GM21786 (cell line): ENCODE results near the gene SMARCAD1.
"Not testable (repeated sequence)": the region's sequence is repeated elsewhere in the genome, so short reads cannot be mapped to it uniquely, and the experiment has no call there.

Experiments used
- ATAC-seq: cut with Tn5 transposase; IDR thresholded peaks from one replicate; pipeline ENCODE4 v1.9.1; 2021; ENCODE audit not compliant: unreplicated experiment

Gene SMARCAD1

DNA sequence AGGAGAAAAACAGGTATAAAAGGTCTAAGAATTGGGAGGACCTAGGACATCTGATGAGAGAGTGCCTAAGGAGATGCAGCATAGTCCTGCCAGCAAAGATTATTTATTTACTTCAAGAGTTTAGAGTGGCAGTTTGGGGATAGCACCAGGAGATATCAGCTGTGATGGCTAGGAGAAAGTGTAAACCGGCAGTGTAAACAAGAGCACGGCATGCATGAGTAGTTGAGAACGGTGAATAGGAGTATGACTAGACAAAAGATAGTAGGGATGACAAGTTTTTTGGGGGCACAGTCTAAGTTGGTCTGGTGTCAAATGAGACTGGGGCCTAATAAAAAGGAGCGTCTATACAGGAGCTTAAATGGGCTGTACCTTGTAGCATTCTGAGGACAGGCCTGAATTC, 86.3 kb downstream of the SMARCAD1 start:
- not testable (repeated sequence) for ATAC-seq

DNA sequence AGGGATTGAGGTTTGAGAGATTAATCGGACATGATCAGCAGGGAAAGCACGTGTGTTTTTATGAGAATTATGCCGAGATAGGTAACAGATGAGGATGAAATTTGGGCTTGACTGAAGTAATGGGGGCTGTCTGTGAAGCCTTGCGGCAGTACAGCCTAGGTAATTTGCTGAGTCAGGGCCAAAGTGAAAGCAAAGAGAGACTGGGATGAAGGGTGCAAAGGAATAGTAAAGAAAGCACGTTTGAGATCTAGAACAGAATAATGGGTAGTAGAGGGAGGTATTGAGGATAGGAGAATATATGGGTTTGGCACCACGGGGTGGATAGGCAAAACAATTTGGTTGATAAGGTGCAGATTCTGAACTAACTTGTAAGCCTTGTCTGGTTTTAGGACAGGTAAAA, 87.8 kb downstream of the SMARCAD1 start:
- not testable (repeated sequence) for ATAC-seq

DNA sequence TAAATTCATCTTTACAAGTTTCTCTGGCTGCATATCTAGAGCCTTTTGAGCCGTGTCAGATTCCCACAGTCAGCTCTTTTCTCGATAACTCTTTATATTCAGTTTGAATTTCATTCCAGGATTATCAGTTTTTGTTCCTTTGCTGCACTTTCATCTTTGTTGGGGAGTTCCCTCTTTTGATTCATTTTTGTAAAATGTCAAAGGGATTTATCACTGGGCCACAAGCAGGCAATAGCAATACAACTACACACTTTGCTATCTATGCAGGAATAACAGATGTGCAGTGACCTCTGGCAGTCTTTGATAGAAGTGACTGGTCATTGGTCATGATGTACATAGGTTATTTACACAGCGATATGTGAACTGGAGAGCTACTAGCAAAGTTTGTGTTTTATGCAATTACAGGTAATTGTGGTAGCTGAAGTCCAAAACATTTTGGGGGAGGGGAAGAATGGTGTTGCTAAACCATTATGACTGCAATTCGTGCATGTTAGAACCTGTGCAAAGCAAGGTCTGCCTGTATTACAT, 91.1 kb downstream of the SMARCAD1 start:
- no peak for ATAC-seq

DNA sequence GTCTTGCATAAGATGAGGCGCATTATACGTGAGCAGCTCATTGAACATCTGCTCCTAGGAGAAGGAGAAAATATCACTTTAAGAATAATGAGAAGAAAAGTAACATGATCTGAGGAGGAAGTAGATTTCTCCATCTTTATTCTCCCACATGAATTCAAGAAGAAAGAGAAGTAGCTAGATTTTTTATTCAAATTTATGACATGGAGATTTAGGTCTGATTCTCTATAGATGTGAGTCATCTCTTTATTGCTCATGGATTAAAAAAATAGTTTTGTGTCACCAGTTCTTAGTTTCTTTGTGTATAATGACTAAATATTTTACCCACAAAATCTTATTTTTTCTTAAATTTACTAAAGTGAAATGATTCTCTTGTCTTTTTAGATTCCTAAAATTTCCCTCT, 94.5 kb downstream of the SMARCAD1 start:
- no peak for ATAC-seq

DNA sequence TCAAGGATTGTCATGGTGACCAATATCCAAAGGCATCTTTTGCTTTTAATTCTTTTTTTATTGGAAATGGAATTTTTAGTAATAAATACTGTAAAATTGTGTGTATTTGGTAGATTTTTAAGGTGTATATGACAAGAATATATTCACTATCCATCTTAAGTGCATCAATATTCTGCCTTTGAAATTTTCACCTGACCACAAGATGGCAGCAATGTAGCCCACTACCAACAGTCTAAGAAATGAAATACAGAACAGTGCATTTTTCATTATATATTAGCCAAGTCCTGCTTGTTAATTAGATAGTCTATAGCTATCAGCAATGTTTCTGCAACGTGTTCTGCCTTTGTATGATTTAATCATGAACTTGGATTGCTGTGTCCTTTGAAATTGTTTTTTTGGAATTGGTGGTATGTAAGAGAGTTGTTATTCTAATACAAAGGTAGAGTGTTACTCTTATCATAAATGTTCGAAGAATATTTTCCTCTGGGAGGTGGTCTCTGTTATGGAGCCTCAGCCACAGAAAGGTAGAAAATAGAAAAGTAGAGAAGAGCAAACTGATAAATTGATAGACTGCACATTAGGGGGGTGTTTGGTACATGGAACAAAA, 96.8 kb downstream of the SMARCAD1 start:
- ATAC-seq = no peak

DNA sequence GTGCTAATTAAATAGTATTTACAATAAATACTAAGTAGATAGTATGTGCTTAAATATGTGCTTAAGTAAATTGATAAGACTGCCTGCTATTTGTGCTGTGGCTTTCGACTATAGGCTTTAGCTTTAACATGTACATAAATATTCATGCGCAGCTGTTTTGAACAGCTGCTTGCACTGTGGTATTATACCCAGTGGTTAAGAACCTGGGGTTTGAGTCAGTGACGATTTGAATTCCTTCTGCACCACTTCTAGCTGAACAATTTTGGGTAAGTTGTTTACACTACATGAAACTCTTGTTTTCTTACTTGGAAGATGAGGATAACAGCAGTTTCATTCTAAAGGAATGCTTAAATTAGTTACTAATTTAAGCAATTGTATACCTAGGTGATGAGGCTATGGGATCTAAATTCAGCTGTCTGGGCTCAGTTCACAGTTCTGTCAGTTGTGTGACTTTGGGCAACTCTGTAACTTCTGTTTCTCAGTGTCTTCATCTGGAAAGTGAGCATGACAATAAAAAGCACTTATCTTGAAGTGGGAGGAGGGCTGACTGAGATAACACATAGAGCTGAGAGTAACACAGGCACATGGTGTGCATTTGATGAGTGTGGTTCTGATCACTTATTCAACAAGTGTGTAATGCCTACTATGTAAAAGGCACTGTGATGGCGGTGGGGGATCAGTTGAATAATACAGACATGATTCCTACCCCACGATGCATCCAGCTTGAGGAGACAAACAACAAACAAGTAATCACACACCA, 98.0 kb downstream of the SMARCAD1 start:
- no peak for ATAC-seq

DNA sequence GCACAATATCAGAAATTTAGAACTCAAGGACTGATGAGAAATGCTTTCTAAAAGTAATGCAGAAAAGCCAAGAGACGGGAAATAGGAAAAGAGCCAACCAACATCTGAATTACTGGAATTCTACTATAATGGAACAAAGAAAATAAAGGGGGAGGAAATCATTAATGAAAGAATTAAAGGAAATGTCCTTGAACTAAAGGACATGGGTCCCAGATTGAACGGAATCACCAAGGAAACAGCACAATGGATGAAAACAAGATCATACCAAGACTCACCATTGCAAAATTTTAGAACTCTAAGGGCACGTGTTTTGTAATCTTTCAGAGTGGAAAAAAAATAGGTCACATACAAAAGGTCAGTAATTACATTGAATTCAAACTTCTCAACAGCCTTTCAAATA, 99.0 kb downstream of the SMARCAD1 start:
- no peak for ATAC-seq

DNA sequence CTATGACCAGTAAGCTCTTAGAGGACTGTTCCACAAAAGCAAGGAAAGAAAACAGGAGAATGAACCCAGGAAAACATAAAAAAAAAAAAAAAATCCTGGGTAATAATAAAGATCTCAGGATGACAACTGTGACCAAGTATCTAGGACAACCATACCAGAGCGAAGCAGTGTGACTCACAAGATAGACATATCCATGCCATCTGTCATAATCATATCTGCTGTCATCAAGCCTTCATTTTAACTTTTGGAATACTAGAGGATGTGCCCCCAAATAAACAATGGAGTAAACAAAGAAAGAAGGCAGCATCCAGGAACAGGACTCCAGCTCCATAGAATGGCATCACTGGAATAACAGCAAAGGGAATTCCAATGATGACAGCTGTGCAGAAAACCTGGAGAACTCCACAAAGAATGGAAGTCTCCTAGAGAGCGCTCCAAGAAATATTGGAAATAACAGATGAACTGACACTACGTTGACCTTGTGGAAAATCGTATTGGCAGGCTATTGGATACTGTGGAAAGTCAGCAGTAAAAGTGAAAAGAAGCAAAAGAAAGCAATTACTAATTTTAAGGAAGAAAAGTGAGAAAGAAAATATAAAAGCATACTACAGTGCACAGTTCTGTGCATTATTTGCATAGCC, 99.7 kb downstream of the SMARCAD1 start:
- no peak for ATAC-seq

DNA sequence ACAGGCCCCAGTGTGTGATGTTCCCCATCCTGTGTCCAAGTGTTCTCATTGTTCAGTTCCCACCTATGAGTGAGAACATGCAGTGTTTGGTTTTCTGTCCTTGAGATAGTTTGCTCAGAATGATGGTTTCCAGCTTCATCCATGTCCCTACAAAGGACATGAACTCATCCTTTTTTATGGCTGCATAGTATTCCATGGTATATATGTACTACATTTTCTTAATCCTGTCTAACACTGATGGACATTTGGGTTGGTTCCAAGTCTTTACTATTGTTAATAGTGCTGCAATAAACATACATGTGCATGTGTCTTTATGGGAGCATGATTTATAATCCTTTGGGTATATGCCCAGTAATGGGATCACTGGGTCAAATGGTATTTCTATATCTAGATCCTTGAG, 112.3 kb downstream of the SMARCAD1 start:
- ATAC-seq = not testable (repeated sequence)

DNA sequence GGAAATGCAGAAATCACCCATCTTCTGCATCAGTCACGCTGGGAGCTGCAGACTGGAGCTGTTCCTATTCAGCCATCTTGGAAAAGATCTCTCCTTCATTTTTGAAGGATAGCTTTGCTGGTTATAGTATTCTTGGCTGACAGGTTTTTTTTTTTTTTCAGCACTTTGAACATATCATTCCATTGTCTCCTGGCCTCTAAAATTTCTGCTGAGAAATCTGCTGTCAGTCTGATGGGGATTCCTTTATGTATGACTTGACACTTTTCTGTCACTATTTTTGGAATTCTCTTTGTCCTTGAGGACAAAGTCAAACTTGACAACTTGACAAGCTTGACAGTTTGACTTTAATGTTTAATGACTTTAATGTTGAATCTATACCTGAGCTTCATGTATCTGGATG, 118.2 kb downstream of the SMARCAD1 start:
- no peak for ATAC-seq

DNA sequence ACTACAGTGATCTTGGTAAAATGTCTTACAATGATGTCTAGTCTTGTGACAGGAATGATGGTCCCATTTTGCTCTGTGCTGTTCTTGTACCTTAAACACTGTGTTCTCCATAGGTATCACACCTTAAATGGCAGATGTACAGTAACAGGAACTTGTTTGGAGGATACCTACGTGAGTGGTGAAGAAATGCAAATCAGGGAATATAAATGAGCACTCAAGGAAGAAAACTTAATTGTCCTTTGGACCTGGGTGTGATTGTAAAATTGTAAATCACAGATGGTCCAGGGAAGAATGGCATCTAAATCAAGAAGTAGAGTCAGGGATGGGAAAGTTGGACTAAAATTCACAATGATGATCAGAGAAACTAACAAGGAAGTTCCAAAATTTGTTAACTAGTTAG, 122.3 kb downstream of the SMARCAD1 start:
- no peak for ATAC-seq

DNA sequence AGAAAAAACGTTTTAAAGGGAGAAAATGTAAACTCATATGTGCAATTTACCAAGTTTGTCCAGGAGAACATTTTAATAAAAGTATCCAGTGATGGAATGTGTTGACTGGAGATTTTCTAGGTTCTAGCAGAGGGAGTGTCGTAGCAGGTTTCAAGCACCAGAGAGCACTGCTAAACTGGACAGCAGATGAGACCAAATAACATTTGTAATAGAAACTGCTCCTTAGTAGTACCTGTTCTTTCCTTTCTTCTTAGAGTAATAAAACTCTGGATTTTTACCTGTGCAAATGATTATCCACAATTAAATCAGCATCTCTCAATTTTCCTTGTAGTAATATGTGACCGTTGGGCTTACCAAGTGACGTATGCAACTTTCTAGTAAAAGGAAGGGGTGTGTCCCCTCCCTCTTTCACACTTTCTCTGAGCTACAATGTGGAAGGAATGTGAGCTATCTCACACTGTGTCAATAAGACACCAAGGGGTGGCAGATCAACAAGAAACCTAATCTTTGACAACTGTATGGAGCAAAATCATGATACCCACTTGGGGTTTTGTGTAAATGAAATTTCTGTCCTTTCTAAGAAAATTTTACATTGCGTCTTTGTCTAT, 125.4 kb downstream of the SMARCAD1 start:
- no peak for ATAC-seq

DNA sequence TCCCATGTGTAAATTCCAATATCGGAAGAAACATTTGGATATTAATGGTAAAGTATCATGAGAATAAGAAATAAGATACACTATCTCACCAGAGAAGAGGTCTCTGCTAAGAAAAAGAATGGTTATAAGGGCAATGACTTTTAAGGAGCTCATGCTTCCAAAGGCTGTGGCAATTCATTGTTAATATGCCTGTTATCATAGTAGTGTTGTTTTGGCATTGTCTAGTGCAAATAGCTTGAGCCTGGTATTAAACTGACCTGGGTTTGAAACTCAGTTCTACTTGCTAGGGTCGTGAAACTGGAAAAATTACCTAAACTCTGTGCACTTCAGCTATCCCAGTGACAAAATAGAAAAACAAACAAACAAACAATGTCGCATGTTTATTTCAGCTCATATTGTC, 126.2 kb downstream of the SMARCAD1 start:
- ATAC-seq = no peak

DNA sequence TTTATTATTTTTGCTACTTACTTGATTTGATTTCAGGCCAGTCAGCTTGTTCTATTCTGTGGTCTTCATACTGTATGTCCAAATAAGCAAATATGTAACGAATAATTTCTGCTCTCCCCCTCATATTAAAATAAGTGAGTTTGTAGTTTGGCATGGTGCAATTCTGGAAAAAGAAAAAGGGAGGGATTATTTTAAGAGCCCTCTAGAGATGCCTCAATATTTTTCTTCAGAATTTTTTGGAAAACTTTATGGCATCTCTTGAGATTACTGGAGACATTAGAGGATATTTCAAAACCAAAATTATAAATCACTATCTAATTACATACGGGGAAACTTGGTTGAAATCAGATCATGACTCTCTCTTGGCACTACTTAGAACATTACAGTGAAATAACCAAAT, 126.8 kb downstream of the SMARCAD1 start:
- no peak for ATAC-seq

DNA sequence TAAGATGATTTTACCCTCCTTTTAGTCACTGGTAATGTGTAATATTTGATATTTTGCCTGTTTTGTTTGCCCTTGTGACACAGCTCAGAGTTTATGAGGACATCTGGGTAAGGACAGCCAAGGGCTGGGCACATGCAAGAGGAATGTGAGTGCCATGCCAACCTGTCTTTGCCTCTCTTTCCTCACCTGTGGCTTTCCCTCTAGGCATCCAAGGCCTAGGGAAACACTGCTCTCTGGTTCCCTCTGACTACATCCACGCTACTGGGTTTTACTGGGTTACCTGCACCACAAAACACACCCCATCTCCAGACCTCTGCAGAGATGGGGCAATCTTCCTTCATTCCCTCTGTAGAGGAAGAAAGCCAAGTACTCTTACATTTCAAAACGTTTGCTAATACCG, 127.3 kb downstream of the SMARCAD1 start:
- ATAC-seq = no peak

DNA sequence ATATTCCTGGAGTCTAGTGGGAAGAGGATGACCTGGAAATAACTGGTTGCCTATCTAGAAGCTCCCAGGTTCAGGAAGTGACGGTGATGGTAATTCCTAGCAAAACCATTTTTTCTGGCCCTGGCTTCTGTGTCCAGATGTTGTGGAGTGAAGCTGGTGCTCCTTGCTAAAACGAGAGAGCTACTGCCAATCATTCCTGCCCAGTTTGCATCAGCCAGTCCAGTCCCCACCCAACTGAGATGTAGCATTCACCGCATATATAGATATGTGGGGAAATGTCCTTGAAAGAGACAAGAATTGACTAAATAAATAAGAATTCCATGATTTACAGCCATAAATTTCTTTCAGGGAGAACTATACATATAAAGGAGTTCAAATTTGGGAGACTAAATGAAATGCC, 128.6 kb downstream of the SMARCAD1 start:
- ATAC-seq = no peak

DNA sequence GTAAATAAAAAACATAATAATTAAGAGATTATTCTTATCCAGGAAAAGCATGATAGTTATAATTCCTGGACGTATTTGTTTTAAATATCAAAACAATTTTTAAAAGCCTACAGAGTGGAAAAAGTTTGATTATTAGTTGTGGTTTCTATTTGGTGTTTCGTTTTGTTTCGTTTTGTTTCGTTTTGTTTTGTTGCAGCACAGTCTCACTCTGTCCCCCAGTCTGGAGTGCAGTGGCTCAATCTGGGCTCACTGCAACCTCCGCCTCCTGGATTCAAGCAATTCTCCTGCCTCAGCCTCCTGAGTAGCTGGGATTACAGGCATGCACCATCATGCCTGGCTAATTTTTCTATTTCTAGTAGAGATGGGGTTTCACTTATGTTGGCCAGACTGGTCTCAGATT, 129.1 kb downstream of the SMARCAD1 start:
- not testable (repeated sequence) for ATAC-seq

DNA sequence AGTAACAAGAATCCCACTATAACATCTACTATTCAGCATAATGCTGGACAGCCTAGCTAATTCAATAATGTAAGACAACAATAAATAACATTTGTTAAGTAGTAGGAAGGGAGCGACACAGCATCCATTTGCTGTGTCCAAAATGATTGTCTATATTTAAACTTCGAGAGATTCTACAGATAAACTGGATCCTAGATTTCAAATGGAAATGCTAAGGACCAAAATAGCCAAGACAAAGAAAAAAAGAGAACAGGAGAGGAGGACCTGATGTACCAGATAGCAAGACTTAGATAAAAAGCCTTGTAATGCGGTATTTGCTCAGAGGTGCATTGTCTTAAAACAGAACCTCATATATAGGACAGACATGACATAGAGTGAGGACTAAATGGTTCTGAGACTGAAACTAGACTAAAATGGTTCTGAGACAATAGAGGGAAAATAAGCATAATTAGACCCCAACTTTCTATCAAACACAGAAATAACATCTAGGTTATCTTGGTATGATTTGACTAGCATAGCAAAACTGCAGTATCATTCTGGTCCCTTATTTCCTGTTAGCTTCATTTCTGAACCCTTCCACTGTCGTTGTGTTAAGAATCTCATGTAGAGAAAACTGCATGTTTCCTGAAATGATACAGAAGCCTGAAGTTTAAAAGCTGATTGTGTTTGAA, 131.2 kb downstream of the SMARCAD1 start:
- peak; percentile 61 for ATAC-seq

DNA sequence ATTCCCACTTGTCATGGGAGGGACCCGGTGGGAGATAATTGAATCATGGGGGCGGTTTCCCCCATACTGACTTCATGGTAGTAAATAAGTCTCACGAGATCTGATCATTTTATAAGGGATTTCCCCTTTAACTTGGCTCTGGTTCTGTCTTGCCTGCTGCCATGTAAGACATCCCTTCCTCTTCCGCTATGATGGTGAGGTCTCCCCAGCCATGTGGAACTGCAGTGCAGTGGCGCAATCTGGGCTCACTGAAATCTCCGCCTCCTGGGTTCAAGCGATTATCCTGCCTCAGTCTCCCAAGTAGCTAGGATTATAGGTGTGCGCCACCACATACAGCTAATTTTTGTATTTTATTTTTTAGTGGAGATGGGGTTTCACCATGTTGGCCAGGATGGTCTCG, 132.1 kb downstream of the SMARCAD1 start:
- ATAC-seq = no peak
